HTERT RPE-1 (cell line): Measurements from ENCODE around the gene ZFP91.

Experiments used
- in situ Hi-C: fragments of 300-500 bp; cut with MboI; formaldehyde crosslinking; loops from 4 replicates; pipeline ENCODE4 v1.14.3; 2020; ENCODE audit warnings: low sequenced_read_pairs

Gene ZFP91

GRCh38 chr11:58659404-58659803 lies 80.5 kb downstream of the ZFP91 start:
- in situ Hi-C loops, result no loop called here

GRCh38 chr11:58659910-58660570 lies 81.2 kb downstream of the ZFP91 start:
- in situ Hi-C loops, result no loop called here
